Uterus (tissue), 2 donors: ENCODE measurements around the gene CHST9.

Experiments
- POLR2A ChIP-seq, 2 donors: fragments of 450-650 bp; IDR thresholded peaks; one replicate each; pipeline ENCODE4 v1.6.1; 2016; ENCODE audit warnings: antibody characterized with exemption in 2 of 2, mild to moderate bottlenecking in 1 of 2, moderate library complexity in 1 of 2
- TF ChIP-seq, protein P1 (sequence below), 4 experiments: fragments of 200-600 bp in 2 of 4; fragments of 450-650 bp in 2 of 4; sonication (generic) in 2 of 4; IDR thresholded peaks; one replicate each; pipeline ENCODE4 v1.5.1; 2016 to 2019; ENCODE audit warnings: antibody characterized with exemption in 4 of 4, mild to moderate bottlenecking in 2 of 4, moderate library complexity in 1 of 4

DNA sequence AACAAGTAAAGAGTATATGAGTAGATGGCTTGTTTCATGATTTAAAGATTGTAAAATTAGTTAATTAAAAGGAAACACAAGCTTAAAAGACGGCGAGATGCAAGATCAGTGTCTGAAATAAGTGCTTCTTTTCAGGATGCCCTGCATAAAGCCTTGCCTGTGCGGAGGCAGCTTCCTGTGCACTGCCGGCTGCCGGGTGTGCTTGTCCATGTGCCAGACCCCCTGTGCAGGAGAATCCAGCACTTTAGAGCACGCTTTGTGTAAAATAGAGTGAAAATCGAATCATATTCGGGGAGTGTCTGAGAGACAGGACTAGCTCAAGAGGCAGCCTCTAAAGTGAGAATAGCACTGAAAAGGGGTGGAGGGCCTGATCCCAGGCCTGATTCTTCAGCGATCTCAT, 154.7 kb downstream of the CHST9 start:
- TF ChIP-seq, protein P1, sequence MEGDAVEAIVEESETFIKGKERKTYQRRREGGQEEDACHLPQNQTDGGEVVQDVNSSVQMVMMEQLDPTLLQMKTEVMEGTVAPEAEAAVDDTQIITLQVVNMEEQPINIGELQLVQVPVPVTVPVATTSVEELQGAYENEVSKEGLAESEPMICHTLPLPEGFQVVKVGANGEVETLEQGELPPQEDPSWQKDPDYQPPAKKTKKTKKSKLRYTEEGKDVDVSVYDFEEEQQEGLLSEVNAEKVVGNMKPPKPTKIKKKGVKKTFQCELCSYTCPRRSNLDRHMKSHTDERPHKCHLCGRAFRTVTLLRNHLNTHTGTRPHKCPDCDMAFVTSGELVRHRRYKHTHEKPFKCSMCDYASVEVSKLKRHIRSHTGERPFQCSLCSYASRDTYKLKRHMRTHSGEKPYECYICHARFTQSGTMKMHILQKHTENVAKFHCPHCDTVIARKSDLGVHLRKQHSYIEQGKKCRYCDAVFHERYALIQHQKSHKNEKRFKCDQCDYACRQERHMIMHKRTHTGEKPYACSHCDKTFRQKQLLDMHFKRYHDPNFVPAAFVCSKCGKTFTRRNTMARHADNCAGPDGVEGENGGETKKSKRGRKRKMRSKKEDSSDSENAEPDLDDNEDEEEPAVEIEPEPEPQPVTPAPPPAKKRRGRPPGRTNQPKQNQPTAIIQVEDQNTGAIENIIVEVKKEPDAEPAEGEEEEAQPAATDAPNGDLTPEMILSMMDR (IDR thresholded peaks at IDR 0.05): no peak
- no peak for TF ChIP-seq POLR2A (IDR thresholded peaks at IDR 0.05)
